SK-N-MC (cell line): ENCODE results near the gene FAM133A.

Source experiments
- DNase-seq: peaks from one replicate; pipeline ENCODE4 v3.0.0-alpha.2; 2011; ENCODE audit warnings: low read depth, low spot score
- H3K27ac ChIP-seq: fragments of 200-600 bp; sonication (generic); 2 replicates; pipeline ENCODE4 v1.5.1; 2016; ENCODE audit warnings: mixed run types
- H3K36me3 ChIP-seq: fragments of 200-600 bp; sonication (generic); 2 replicates; pipeline ENCODE4 v1.6.1; 2017; ENCODE audit warnings: antibody characterized with exemption, low read length, mixed read lengths; ENCODE audit not compliant: insufficient read depth
- H3K4me3 ChIP-seq: fragments of 200-600 bp; sonication (generic); 2 replicates; pipeline ENCODE4 v1.5.1; 2016
- H3K9ac ChIP-seq: fragments of 200-600 bp; sonication (generic); 2 replicates; pipeline ENCODE4 v1.8.0; 2017; ENCODE audit warnings: mixed run types, mixed read lengths; ENCODE audit not compliant: insufficient read length
- H3K9me3 ChIP-seq: fragments of 200-600 bp; sonication (generic); 2 replicates; pipeline ENCODE4 v1.6.1; 2017; ENCODE audit warnings: low read depth, mild to moderate bottlenecking, antibody characterized with exemption, low read length, moderate library complexity, mixed read lengths
- EZH2 ChIP-seq: fragments of 200-600 bp; sonication (generic); IDR thresholded peaks from one replicate; pipeline ENCODE4 v1.6.1; 2017; ENCODE audit warnings: antibody characterized with exemption
- FOXP2 ChIP-seq: optimal IDR thresholded peaks from 2 replicates; pipeline ENCODE3; 2011; ENCODE audit warnings: mild to moderate bottlenecking, moderate library complexity; ENCODE audit not compliant: insufficient read depth; ENCODE audit errors: extremely low read length, control extremely low read depth
- POLR2AphosphoS5 ChIP-seq: IDR thresholded peaks from 2 replicates; pipeline ENCODE4 v1.6.1; 2012; ENCODE audit warnings: mild to moderate bottlenecking, low read depth, low read length, borderline replicate concordance

FAM133A gene

GRCh38 chrX:93760163-93760562 lies 86.2 kb downstream of the FAM133A start:
- H3K27ac ChIP-seq = no peak overlapping the region
- no peak for TF ChIP-seq EZH2
- TF ChIP-seq FOXP2 = no peak
- TF ChIP-seq POLR2AphosphoS5 = no peak
- no peak for DNase-seq
- no peaks in the 10 kb centered on the region for H3K9me3 ChIP-seq
- no peak overlapping the region for H3K4me3 ChIP-seq
- no peak overlapping the region for H3K9ac ChIP-seq
- H3K36me3 ChIP-seq = no peaks in the 10 kb centered on the region
